GM19351 (cell line): ENCODE measurements around the gene EBF3.

Source experiments
- ATAC-seq: cut with Tn5 transposase; IDR thresholded peaks from one replicate; pipeline ENCODE4 v1.9.1; 2021; ENCODE audit warnings: mild to moderate bottlenecking, moderate library complexity; ENCODE audit not compliant: unreplicated experiment

The EBF3 gene

GRCh38 chr10:129945941-129946760 lies 17.9 kb downstream of the EBF3 start:
- no peak for ATAC-seq

- ATAC-seq = no peak
These were observed 18.5 kb downstream of the EBF3 start for GRCh38 chr10:129945526-129945925.

GRCh38 chr10:129945064-129945463 lies 19.0 kb downstream of the EBF3 start:
- ATAC-seq = no peak

GRCh38 chr10:129944456-129944855 lies 19.6 kb downstream of the EBF3 start:
- ATAC-seq = no peak

GRCh38 chr10:129942936-129943715 lies 20.9 kb downstream of the EBF3 start:
- ATAC-seq = no peak

- ATAC-seq = no peak
These were observed 21.7 kb downstream of the EBF3 start for GRCh38 chr10:129942391-129942790.

GRCh38 chr10:129942019-129942277 lies 22.1 kb downstream of the EBF3 start:
- no peak for ATAC-seq

GRCh38 chr10:129941199-129942018 lies 22.7 kb downstream of the EBF3 start:
- no peak for ATAC-seq

GRCh38 chr10:129940617-129941198 lies 23.4 kb downstream of the EBF3 start:
- no peak for ATAC-seq

GRCh38 chr10:129939416-129940275 lies 24.4 kb downstream of the EBF3 start:
- no peak for ATAC-seq

GRCh38 chr10:129938460-129938859 lies 25.6 kb downstream of the EBF3 start:
- ATAC-seq = no peak

GRCh38 chr10:129937351-129937751 lies 26.7 kb downstream of the EBF3 start:
- no peak for ATAC-seq

- no peak for ATAC-seq
These were observed 27.2 kb downstream of the EBF3 start for GRCh38 chr10:129936923-129937300.

- no peak for ATAC-seq
These were observed 27.7 kb downstream of the EBF3 start for GRCh38 chr10:129936266-129936922.

- ATAC-seq = no peak
These were observed 28.3 kb downstream of the EBF3 start for GRCh38 chr10:129935867-129936152.

GRCh38 chr10:129935102-129935866 lies 28.8 kb downstream of the EBF3 start:
- ATAC-seq = no peak

- ATAC-seq = no peak
These were observed 29.7 kb downstream of the EBF3 start for GRCh38 chr10:129934196-129934925.

- no peak for ATAC-seq
These were observed 30.5 kb downstream of the EBF3 start for GRCh38 chr10:129933456-129934092.
